ENCODE measurements around the gene ATP2B3. TPM values are rescaled to one million over a fixed set of nuclear protein-coding genes. Genes with fewer than 3 reads are reported as not detected.

The ATP2B3 gene
- total RNA-seq, 1 donor from 2014 or later = not detected

DNA sequence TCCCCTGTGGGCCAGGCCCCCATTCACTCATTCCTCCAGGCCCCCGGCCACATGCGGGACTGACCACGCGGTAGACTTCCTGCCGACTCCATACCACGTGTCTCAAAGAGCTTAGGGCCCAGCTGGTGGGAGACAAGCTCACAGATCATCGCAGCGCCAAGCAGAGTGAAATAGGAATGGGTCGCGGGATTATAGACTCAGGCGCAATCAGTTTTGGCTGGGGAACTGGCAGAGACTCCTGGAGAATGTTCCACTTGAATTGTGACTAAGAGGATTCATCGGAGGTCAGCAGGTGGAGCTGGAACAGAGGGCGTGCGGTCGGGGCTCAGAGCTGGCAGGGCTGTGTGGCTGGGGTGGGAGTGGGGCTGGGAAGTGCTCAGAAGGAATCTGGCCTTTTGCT is 15.6 kb downstream of the ATP2B3 start:
- no peaks in the 10 kb centered on the region for H3K27me3 ChIP-seq (ENCODE audit: low read depth)
- H3K36me3 ChIP-seq = no peaks in the 10 kb centered on the region
- no peak for DNase-seq
- H3K4me1 ChIP-seq = no peaks in the 10 kb centered on the region
- H3K27ac ChIP-seq (replicated peaks) = no peak overlapping the region
- TF ChIP-seq, protein P1, sequence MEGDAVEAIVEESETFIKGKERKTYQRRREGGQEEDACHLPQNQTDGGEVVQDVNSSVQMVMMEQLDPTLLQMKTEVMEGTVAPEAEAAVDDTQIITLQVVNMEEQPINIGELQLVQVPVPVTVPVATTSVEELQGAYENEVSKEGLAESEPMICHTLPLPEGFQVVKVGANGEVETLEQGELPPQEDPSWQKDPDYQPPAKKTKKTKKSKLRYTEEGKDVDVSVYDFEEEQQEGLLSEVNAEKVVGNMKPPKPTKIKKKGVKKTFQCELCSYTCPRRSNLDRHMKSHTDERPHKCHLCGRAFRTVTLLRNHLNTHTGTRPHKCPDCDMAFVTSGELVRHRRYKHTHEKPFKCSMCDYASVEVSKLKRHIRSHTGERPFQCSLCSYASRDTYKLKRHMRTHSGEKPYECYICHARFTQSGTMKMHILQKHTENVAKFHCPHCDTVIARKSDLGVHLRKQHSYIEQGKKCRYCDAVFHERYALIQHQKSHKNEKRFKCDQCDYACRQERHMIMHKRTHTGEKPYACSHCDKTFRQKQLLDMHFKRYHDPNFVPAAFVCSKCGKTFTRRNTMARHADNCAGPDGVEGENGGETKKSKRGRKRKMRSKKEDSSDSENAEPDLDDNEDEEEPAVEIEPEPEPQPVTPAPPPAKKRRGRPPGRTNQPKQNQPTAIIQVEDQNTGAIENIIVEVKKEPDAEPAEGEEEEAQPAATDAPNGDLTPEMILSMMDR (IDR thresholded peaks at IDR 0.05; ENCODE audit: borderline replicate concordance) = no peak
- H3K9me3 ChIP-seq (replicated peaks) = no peaks in the 10 kb centered on the region
- intact Hi-C loops (cut with micrococcal nuclease) = no loop called here
- H3K4me3 ChIP-seq = no peak overlapping the region

DNA sequence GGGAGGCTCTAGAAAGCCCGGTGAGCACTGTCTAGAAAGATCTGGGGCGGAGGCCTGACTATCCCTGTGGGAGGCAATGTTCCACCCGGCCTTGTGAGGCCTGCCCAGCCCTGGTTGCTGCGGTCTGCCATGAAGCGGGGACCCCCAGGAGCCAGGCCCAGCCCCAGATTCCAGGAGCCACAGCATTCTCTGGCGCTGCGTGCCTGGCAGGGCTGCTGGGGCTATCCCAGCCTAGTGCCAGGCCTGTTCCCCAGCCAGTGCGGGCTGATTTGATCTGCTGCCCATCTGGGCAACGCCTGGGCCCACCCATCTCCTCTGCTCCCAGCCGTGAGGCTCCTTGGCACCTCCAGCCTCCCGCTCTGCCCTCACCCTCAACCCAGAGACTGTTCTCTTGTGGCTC is 19.6 kb downstream of the ATP2B3 start:
- H3K9me3 ChIP-seq (replicated peaks) = no peaks in the 10 kb centered on the region
- TF ChIP-seq, protein P1 (IDR thresholded peaks at IDR 0.05; ENCODE audit: borderline replicate concordance) = no peak
- intact Hi-C loops (cut with micrococcal nuclease) = no loop called here
- no peak overlapping the region for H3K4me3 ChIP-seq
- H3K27me3 ChIP-seq (ENCODE audit: low read depth) = peaks cover 4% of the 10 kb centered on the region
- H3K27ac ChIP-seq (replicated peaks) = no peak overlapping the region
- DNase-seq = no peak
- no peaks in the 10 kb centered on the region for H3K4me1 ChIP-seq
- H3K36me3 ChIP-seq = no peaks in the 10 kb centered on the region

DNA sequence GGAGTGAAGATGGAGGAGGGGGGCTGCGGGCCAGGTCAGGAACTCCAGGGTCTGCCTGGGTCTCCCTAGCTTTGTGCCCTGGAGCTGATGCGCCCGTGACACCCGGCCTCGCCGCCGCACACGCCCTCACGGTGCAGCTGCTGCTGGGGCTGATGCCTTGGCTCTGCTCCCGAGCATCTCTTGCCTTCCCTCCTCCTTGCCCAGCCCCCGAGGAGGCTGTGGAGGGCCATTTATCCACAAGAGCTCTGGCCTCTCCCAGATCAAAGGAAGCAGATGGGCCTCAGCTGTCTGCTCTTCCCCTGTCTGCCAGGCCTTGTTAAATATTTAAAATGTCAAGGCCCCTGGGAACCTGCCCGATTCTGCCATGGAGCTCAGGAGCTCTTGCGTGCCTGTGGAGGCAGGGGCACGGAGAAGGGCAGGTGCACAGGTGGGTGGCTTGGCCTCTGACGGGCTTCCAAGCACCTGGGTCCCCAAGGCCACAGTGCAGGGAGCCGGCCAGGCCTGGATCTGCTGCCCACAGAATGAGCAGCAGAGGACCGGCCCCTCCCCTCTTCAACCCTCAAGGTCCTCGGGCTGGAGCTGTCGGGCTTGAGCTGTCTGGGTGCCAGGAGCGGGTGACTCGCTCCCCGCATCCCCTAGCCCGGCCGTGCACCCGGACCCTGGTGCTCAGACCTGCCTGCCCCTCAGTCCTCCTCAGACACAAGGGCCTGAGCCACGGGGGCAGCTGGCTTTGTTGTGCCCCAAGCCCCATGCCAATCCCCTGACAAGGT is 20.3 kb downstream of the ATP2B3 start:
- TF ChIP-seq, protein P1 (IDR thresholded peaks at IDR 0.05; ENCODE audit: borderline replicate concordance) = no peak
- intact Hi-C loops (cut with micrococcal nuclease) = no loop called here

DNA sequence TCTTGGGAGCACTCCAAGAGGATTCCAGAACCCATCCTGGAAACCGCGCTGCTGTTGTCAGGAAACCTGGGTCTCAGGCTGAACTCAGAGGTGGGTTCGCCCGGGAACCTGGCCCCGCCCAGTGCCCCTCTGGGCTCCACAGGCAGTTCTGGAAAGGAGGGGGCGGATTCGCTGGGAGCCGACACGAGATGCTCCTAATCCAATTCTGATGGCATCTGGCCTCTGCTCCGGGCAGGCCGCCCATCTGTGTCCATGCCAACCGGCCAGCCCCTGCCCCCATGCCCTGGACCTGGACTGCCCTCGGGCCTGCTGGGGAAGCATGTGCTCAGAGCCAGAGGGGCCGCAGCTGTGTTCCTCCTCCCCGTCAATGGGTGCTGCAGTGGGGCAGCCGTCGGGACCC is 21.0 kb downstream of the ATP2B3 start:
- no peak overlapping the region for H3K4me3 ChIP-seq
- DNase-seq = no peak
- H3K9me3 ChIP-seq (replicated peaks) = no peaks in the 10 kb centered on the region
- no peaks in the 10 kb centered on the region for H3K4me1 ChIP-seq
- no peaks in the 10 kb centered on the region for H3K36me3 ChIP-seq
- H3K27ac ChIP-seq (replicated peaks) = no peak overlapping the region
- TF ChIP-seq, protein P1 (IDR thresholded peaks at IDR 0.05; ENCODE audit: borderline replicate concordance) = no peak
- intact Hi-C loops (cut with micrococcal nuclease) = no loop called here
- H3K27me3 ChIP-seq (ENCODE audit: low read depth) = peaks cover 4% of the 10 kb centered on the region

More for the DNA sequence above, 20.3 kb downstream of the ATP2B3 start:
- H3K4me1 ChIP-seq = no peaks in the 10 kb centered on the region
- no peaks in the 10 kb centered on the region for H3K36me3 ChIP-seq
- no peak overlapping the region for H3K4me3 ChIP-seq
- H3K27ac ChIP-seq (replicated peaks) = no peak overlapping the region
- H3K27me3 ChIP-seq (ENCODE audit: low read depth) = peaks cover 4% of the 10 kb centered on the region
- no peak for DNase-seq
- H3K9me3 ChIP-seq (replicated peaks) = no peaks in the 10 kb centered on the region

DNA sequence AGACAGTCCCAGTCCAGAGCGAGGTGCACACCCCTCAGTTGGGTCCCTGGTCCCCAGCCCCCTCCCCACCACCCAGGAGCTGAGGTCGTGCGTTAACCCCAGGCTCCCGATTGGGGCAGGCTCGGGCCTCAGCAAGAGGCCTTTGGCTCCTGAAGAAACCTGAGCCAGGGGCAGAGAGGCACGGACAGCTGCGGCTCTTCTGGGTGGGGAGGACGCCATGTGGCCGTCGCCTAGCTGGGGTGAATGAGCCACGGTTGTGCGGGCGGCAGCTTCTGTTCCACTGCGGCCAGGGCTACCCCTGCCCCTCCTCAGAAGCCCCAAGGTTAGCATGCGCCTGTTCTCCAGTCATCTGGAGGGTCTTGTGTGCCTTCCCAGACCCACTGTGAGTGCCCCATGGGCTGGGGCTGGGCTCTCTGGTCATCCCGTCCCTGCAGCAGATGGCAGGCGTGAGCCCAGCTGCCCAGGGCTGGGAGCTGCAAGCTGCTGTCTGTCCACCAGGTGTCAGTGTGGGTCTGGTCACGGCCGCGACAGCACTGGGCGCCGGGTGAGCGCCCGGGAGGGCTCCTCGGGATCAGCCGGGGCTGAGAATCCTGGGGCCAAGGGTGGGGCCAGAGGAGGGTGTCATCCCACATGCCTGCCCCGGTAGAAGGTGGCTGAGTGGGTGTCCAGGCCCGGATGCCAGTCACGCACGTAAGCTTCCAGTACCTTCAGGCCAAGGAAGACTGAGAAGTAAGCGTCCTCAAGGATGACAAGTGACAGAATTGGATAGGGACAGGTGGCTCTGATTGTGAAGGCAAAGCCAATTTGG is 21.9 kb downstream of the ATP2B3 start:
- peak; percentile 38 for DNase-seq
- Histone ChIP-seq H3K36me3 (no peaks in the 10 kb centered on the region), H3K4me1 (no peaks in the 10 kb centered on the region), H3K27ac (replicated peaks) (no peak overlapping the region), H3K9me3 (replicated peaks) (no peaks in the 10 kb centered on the region), H3K4me3 (no peak overlapping the region), H3K27me3 (ENCODE audit: low read depth) (peaks cover 4% of the 10 kb centered on the region)
- TF ChIP-seq, protein P1 (IDR thresholded peaks at IDR 0.05; ENCODE audit: borderline replicate concordance) = peak; percentile 84
- intact Hi-C loops (cut with micrococcal nuclease) = no loop called here
